ENCODE measurements around the gene ATP1A4. TPM values are rescaled to one million over a fixed set of nuclear protein-coding genes. Genes with fewer than 3 reads are reported as not detected.

The ATP1A4 gene
- total and polyA plus RNA-seq, 2 of the 13 experiments (the other 11 are each of a cell fraction or from before 2014, with no cell fraction given): not detected

DNA sequence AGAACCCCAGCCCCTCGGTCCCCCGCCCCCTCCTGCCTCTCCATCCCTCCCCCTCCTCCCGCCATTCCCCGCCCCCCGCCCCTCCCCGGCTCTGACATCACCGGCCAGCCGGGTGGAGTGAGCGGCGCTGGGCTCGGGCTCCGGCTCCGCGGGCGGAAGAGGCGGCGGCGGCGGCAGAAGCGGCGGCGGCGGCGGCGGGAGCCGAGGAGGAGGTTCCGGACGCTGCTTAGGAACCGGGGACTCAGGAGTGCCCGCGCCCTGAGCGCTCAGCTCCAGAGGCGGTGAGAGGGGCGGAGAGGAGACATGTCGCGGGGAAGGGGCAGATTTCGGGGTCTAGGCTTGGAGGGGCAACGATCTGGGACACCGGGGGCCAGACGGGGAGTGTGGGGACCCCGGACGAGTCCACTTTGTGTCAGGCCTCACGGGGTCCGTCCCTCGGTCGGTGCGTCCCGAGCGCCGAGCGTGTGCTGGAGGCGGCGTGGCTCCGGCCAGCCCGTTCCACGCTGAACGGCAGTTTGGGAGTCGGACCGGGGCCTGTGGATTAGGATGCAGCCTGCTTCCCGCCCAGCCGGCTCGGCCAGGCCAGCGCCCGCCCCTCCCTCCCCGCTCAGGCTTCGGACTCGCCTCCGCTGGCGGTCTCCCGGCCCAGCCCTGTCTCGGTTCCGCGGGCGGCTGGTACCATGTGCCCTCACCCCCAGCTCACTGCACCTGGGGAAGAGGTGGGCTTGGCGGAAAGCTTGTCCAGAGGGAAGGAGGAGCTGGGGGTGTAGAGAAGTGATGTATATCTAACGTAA lies 54.0 kb downstream of the ATP1A4 start, which contains the start of gene PEA15 (continued):
- TF ChIP-seq, protein P1, sequence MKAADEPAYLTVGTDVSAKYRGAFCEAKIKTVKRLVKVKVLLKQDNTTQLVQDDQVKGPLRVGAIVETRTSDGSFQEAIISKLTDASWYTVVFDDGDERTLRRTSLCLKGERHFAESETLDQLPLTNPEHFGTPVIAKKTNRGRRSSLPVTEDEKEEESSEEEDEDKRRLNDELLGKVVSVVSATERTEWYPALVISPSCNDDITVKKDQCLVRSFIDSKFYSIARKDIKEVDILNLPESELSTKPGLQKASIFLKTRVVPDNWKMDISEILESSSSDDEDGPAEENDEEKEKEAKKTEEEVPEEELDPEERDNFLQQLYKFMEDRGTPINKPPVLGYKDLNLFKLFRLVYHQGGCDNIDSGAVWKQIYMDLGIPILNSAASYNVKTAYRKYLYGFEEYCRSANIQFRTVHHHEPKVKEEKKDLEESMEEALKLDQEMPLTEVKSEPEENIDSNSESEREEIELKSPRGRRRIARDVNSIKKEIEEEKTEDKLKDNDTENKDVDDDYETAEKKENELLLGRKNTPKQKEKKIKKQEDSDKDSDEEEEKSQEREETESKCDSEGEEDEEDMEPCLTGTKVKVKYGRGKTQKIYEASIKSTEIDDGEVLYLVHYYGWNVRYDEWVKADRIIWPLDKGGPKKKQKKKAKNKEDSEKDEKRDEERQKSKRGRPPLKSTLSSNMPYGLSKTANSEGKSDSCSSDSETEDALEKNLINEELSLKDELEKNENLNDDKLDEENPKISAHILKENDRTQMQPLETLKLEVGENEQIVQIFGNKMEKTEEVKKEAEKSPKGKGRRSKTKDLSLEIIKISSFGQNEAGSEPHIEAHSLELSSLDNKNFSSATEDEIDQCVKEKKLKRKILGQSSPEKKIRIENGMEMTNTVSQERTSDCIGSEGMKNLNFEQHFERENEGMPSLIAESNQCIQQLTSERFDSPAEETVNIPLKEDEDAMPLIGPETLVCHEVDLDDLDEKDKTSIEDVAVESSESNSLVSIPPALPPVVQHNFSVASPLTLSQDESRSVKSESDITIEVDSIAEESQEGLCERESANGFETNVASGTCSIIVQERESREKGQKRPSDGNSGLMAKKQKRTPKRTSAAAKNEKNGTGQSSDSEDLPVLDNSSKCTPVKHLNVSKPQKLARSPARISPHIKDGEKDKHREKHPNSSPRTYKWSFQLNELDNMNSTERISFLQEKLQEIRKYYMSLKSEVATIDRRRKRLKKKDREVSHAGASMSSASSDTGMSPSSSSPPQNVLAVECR (CRISPR knock-in tag; IDR thresholded peaks at IDR 0.05; ENCODE audit: borderline replicate concordance): peak; percentile 81; the same call in 1 of the 2 replicates
- no peak for TF ChIP-seq ZNF335 (CRISPR knock-in tag; IDR thresholded peaks at IDR 0.05)
- TF ChIP-seq, protein P2, sequence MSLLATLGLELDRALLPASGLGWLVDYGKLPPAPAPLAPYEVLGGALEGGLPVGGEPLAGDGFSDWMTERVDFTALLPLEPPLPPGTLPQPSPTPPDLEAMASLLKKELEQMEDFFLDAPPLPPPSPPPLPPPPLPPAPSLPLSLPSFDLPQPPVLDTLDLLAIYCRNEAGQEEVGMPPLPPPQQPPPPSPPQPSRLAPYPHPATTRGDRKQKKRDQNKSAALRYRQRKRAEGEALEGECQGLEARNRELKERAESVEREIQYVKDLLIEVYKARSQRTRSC (CRISPR knock-in tag; IDR thresholded peaks at IDR 0.05; ENCODE audit: low read depth): no peak
- TF ChIP-seq ZNF614 (CRISPR knock-in tag; IDR thresholded peaks at IDR 0.05; ENCODE audit: borderline replicate concordance): no peak
- TF ChIP-seq, protein P3, sequence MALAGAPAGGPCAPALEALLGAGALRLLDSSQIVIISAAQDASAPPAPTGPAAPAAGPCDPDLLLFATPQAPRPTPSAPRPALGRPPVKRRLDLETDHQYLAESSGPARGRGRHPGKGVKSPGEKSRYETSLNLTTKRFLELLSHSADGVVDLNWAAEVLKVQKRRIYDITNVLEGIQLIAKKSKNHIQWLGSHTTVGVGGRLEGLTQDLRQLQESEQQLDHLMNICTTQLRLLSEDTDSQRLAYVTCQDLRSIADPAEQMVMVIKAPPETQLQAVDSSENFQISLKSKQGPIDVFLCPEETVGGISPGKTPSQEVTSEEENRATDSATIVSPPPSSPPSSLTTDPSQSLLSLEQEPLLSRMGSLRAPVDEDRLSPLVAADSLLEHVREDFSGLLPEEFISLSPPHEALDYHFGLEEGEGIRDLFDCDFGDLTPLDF (CRISPR knock-in tag; IDR thresholded peaks at IDR 0.05): 0 out of 2 replicates have a peak, but pooled peaks have one; percentile 56
- peak; percentile 69; the same call in 1 of the 2 replicates for TF ChIP-seq ZNF441 (CRISPR knock-in tag; IDR thresholded peaks at IDR 0.05; ENCODE audit: borderline replicate concordance)
- TF ChIP-seq ZNF460 (CRISPR knock-in tag; IDR thresholded peaks at IDR 0.05; ENCODE audit: borderline replicate concordance): no peak
- peak; percentile 40; the same call in 1 of the 2 replicates for TF ChIP-seq ZFYVE20 (CRISPR knock-in tag; IDR thresholded peaks at IDR 0.05; ENCODE audit: borderline replicate concordance, low read depth)
- 0 out of 2 replicates have a peak, but pooled peaks have one; percentile 34 for TF ChIP-seq ARNTL (CRISPR knock-in tag; IDR thresholded peaks at IDR 0.05)
- TF ChIP-seq ARNT2 (CRISPR knock-in tag; IDR thresholded peaks at IDR 0.05; ENCODE audit: low read depth): no peak
- no peak for TF ChIP-seq HOXA3 (CRISPR knock-in tag; IDR thresholded peaks at IDR 0.05)
- no peak for TF ChIP-seq PPARG (CRISPR knock-in tag; conservative IDR thresholded peaks at IDR 0.05)
- TF ChIP-seq ZNF766 (CRISPR knock-in tag; IDR thresholded peaks at IDR 0.05; ENCODE audit: borderline replicate concordance): no peak; the same call in 1 of the 2 replicates
- TF ChIP-seq, protein P4, sequence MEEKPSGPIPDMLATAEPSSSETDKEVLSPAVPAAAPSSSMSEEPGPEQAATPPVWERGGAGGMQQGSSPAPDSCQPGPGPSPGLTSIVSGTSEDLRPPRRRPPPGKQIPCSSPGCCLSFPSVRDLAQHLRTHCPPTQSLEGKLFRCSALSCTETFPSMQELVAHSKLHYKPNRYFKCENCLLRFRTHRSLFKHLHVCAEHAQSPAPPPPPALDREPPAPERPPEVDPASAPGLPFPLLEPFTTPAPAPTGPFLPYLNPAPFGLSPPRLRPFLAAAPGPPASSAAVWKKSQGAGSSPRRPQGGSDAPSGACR (CRISPR knock-in tag; IDR thresholded peaks at IDR 0.05): no peak; the same call in 1 of the 2 replicates
- no peak for TF ChIP-seq ZSCAN12 (CRISPR knock-in tag; IDR thresholded peaks at IDR 0.05)
- TF ChIP-seq, protein P5, sequence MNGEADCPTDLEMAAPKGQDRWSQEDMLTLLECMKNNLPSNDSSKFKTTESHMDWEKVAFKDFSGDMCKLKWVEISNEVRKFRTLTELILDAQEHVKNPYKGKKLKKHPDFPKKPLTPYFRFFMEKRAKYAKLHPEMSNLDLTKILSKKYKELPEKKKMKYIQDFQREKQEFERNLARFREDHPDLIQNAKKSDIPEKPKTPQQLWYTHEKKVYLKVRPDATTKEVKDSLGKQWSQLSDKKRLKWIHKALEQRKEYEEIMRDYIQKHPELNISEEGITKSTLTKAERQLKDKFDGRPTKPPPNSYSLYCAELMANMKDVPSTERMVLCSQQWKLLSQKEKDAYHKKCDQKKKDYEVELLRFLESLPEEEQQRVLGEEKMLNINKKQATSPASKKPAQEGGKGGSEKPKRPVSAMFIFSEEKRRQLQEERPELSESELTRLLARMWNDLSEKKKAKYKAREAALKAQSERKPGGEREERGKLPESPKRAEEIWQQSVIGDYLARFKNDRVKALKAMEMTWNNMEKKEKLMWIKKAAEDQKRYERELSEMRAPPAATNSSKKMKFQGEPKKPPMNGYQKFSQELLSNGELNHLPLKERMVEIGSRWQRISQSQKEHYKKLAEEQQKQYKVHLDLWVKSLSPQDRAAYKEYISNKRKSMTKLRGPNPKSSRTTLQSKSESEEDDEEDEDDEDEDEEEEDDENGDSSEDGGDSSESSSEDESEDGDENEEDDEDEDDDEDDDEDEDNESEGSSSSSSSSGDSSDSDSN (CRISPR knock-in tag; IDR thresholded peaks at IDR 0.05): peak; percentile 83
- TF ChIP-seq, protein P6, sequence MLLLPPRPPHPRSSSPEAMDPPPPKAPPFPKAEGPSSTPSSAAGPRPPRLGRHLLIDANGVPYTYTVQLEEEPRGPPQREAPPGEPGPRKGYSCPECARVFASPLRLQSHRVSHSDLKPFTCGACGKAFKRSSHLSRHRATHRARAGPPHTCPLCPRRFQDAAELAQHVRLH (CRISPR knock-in tag; IDR thresholded peaks at IDR 0.05; ENCODE audit: borderline replicate concordance, low read depth): 0 out of 2 replicates have a peak, but pooled peaks have one; percentile 29
- no peak for TF ChIP-seq FIP1L1 (IDR thresholded peaks at IDR 0.05; ENCODE audit: borderline replicate concordance, insufficient read depth, low read depth, low read length)

All from HepG2 (cell line).